GM18873 (cell line): Measurements from ENCODE around the gene MMEL1.

Source experiments
- ATAC-seq: cut with Tn5 transposase; IDR thresholded peaks from one replicate; pipeline ENCODE4 v1.9.1; 2021; ENCODE audit warnings: mild to moderate bottlenecking, moderate library complexity, moderate number of reproducible peaks; ENCODE audit not compliant: unreplicated experiment, low FRiP score

Gene MMEL1

DNA sequence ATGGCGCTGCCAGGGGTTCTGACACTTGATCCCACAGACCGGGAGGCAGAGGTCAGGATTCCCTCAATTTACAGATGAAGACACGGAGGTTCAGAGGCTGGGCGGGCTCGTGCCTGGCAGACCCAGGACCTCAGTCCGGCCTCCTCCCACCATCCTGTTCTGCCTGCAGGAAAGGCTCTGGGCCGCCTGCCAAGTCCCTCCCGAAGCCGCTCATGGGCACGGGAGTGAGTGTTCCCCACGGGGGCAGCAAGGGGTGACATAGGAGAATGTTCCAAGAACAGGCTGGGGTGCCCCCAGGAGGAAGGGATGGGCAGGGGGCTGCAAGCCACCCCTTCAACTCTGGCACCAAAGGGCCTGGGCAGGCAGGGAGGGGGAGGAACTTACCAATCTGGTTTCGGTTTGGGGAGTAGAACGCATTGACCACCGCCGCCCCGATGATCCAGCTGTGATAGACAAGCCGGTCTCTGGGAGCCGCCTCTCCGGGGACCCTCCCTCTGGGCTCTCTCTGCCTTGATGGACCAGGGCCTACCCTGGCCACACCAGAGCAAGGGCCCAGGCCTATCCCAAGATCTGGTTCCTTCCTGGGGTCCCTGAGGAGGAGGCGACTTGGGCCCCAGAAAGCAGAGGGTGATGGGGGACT, 38.7 kb downstream of the MMEL1 start:
- no peak for ATAC-seq

DNA sequence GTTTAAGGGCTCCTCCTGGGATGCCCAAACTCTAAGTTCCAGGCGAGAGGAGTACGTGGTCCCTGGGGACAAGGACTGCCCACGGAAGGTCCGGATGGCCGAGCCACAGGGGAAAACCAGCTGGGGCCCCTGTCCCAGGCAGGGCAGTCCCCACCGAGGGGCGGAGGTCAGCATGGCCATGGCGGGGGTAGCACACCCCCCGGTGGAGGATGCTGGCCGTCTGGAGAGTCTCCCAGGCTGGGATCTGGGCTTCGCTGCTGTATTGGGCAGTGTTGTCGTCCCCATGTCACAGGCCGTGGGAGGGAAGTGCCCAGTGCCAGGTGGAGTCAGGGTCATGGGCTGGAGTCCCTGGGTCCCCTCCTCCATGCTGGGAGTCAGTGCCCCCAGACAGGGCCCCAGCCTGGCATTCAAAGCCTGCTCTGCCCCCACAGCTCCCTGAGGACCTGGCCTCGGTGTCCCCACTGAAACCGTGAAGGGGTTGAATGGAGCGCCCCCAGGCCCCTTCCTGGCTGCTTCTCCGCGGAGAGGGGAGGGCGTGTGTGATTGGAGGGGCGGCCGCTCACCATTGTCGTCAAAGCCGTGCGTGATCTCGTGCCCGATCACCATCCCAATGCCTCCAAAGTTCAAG, 39.5 kb downstream of the MMEL1 start:
- ATAC-seq: no peak

DNA sequence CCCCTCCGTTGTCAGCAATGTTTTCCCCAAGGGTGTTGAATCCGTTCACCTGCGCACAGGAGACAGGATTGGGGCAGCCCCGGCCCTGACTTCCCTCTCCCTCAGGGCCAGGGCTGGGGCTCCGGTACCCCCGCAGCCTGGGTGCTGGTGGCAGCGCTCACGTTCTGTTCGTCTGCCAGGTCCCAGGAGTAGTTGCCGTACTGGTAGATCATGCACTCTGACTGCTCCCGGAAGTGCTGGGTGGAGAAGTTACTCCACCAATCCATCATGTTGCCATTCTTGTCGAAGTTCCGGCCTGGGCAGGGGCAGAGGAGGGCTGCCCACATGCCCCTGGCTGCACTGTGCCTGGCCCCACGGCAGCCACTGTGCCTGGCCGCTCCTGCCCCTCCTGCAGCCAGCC, 40.1 kb downstream of the MMEL1 start:
- ATAC-seq: no peak

DNA sequence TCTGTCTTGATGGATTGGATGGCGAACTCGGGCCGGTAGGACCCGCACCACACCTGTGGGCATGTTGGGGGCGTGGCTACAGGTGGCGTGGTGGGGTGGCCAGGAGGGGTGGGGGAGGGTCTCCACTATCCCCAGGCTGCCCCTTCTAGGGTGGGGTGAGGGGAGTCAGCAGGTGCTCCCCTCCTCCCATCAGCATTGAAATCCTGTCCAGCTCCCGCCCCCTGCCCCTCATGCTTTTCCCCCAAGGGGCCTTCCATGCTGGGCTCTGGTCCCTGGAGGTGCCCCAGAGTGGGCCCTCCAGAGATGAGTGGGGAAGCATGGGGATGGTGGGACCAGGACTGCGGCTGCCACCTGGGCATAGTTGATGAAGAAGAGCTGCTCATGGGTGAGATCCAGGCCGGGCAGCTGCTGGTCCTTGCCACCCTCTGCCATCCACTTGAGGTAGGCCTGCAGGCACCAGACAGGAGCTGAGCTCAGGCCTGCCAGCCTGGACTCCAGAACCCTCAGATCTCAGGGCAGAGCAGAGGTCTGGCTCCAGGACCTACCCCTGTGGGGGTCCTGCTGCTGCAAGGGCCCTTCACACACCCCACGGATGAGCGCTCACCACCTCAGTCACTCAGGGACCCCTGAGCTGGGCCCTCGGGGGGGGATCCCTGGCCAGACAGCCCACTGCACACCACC, 41.1 kb downstream of the MMEL1 start:
- no peak for ATAC-seq

DNA sequence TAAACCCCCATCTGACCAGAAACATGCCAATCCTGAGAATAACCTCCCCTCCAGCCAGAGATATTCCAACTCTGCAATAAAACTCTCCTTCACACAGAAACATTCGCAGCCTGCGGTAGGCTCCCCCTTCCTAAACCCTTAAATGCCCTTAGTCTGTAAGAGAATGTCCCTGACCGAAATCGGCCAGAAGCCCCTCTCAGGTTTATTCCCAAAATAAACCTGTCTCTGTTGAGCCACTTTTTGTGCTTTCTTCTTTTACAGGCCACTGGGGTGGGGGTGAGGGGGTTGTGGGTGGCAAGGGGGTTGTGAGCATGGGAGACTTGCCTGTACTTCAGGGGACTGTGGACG, 41.6 kb downstream of the MMEL1 start:
- ATAC-seq: no peak

DNA sequence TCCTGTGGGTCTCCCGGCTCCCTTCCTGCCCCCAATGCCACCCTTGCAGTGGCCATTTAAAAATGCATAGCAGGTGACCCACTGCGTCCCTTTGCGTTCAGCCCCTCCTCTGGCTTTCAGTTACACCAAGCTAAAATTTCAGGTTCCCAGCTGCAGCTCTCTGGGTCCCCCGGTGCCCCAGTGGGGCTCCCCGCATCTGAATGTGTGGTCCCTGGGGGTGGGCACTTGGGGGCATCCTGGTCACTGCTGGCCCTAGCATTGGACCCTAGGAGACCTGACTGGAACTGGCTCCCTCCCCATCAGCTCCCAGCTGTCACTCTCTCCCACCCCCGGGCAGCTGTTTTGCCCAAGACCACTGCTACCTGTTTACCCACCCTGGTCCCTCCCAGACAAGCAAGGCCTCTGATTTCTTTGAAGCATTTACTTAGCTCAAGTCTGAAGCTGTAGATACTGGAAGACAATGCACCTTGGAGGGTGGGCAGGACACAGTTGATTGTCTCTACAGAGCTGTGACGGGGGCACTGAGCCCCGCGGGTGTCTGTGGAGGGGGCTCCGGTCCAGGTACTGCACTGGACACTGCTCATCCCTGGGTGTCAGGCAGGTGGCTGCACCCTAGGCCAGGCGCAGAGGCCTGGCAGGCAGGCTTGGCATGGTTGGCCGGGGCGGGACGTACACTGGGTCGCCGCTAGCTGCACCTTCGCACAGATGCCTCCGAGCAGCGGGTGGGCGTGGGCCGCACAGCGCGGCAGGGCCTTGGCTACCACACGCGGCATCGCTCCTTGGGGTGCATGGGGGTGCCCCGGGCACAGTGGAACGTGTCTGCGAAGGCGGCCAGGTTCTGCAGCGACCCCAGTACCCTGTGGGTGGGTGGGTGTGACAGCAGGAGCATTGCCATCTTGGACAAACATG, 42.3 kb downstream of the MMEL1 start:
- no peak for ATAC-seq

DNA sequence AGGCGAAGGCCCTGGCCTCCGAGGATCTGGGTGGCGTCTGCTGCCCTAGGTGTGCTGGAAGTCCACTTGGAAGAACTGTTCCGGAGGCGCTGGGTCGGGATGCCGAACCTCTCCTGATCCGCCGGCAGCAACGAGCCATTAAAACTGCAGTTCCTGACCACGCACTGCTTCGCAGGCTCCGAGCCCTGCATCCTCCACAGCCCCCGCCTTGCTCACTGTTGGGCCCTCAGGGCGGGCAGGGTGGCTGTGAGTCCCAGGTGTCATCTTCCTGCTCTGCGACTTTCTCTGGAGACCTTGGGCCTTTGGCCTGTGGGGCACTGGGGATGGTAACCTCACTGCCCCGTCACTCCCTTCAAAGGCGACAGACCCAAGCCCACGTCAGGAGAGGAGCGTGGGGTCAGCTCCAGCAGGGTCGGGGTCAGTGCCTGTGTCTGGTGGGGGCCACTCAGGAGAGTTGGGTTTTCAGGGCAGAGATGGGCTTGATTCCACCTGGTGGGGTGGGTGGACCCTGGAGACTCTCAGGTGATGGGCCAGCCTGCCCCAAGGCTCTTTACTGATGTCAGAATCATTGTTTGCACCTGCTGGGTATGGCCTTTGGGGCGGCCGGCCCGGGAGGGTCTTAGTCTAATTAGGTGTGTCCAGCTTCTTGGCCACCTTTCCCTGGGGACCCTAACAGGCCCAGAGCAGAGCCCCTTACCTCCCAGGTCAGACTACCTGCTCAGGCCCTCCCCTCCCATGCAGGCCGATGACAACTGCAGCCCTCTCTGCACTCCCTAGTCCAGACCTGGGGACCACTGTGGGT, 43.2 kb downstream of the MMEL1 start:
- ATAC-seq: no peak

DNA sequence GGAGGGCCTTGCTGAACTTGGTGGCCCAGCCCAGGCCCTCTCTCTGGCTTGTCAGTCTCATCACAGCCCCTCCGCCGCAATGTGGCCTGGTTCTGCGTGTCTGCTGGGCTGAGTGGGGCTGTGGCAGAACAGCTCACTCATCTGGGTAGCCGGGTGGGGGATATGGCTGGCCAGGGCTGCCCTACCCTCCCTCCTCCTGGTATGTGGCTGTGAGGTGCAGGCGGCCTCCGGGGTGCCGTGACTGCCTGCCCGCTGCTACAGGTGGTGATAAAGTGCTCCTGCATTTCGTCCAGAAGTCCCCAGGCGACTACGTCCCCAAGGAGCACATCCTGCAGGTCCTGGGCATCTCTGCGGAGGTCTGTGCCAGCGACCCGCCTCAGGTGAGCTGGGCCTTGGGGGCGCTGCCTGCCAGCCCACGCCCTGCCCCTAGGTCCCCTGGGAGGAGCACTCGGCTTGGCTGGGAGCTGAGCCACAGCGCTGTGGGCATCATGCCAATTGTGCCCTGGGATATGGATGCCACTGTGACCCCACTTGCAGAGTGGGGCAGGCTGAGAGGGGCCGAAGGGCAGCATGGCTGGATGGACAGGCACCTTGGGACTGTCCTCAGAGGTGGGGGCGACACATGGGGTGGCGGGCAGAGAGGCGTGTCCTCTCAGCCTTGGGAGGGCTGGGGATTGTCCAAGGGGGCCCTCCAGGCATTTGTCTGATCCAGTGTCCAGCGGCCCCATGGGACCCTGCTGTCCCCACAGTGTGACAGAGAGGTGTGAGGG, 44.0 kb downstream of the MMEL1 start:
- ATAC-seq: no peak

DNA sequence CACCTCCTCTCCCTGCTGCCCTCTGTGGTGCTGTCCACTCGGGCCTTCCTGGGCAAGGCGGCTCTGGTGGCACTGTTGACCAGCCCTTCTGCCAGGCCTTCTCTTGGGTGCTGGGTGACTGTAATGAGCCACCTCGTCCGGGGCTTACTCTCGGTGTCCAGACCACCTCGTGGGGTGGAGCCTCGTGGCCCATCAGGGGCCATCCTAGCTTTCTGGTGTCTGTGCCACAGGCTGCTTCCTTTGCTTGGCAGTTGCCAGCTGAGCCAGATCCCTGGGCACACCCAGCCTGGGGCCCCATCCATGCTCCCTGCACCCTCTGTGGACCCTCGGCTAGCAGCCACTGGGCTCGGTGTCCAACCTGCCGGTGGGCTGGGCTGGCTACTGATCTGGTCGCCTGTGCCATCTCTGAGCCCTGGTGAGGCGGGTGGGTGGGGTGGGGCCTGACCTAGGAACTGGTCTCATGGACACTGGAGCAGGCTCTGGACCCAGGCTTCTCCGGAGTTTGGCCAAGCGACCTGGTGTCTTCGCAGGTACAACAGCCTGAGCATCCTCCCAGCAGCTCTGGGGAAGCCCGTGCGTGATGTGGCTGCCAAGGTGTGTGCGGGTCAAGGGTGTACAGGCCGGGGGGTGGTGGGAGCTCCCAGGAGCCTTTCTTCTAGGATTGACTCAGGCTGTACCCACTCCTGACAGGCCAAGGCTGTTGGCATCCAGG, 44.8 kb downstream of the MMEL1 start:
- no peak for ATAC-seq

DNA sequence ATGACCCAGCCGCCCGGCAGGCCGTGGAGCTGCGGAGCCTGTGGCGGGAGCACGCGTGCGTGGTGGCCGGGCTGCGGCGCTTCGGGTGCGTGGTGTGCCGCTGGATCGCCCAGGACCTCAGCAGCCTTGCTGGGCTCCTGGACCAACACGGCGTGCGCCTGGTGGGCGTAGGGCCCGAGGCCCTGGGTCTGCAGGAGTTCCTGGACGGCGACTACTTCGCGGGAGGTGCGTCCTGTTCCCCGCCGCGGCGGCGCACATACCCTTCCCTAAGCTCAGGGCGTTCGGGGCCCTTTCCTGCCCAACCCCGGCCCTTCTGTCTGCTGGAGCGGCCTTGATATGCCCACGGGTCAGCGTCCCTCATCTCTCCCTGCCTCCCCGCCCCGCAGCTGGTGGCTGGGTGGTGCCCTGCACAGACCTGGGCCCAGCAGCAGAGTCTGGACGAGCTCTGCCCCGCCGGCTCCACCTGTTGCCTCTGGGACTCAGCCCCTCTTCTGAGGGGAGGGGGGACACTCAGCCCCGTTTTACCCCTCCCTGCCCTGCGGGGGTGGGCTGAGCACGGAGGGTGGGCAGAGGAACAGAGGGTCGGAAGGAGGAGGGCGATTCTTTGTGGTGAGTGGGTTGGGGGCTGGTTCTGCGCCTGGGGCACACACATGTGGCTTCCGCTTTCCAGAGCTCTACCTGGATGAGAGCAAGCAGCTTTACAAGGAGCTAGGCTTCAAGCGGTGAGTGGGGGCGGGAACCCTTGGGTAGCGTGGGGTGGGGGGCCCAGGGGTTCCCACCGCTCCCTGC, 45.6 kb downstream of the MMEL1 start:
- no peak for ATAC-seq

DNA sequence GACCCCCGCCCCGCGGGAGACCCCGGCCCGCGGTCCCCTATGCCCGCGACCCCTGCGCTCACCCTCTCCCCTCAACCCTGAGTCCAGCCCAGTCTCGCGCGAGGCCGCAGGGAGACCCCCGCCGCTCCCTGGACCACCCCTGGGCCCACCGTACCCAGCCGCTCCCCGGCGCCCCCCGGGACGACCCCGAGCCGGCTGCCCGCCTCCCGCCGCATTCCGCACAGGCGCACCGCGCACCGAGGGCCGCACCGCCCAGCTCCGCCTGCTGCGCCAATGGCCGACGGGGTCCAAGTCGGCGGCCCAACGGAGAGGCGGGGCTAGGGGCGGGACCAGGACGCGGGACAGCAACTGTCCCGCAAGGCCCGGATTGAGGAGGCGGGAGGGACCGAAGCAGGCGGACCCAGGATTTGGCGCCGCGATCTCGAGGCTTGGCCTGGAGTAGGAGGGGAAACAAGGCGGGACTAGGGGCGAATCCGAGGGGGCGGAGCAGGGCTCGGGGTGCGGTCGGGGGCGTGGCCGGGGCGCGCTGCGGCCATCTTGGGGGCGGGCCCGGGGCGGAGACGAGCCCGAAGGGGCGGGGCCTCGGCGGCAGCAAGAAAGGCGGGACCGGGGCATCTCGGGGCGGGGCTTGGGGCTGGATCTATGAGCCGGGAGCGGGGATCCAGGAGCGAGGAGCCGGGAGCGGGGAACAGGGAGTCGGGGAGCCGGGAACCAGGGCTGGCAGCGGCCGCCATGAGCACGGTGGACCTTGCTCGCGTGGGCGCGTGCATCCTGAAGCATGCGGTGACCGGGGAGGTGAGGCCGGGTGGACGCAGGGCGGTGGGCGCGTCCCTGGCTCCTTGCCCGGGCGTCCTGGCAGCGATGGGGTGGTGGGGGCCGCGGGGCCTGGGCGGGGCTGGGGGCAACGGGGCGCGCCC, 46.4 kb downstream of the MMEL1 start, which contains the start of gene PRXL2B:
PRXL2B (plus strand) TSS at position 624 of the 917 bp plus-strand sequence; CDS start at position 733, 109 bp downstream.
- peak; percentile 45 for ATAC-seq

DNA sequence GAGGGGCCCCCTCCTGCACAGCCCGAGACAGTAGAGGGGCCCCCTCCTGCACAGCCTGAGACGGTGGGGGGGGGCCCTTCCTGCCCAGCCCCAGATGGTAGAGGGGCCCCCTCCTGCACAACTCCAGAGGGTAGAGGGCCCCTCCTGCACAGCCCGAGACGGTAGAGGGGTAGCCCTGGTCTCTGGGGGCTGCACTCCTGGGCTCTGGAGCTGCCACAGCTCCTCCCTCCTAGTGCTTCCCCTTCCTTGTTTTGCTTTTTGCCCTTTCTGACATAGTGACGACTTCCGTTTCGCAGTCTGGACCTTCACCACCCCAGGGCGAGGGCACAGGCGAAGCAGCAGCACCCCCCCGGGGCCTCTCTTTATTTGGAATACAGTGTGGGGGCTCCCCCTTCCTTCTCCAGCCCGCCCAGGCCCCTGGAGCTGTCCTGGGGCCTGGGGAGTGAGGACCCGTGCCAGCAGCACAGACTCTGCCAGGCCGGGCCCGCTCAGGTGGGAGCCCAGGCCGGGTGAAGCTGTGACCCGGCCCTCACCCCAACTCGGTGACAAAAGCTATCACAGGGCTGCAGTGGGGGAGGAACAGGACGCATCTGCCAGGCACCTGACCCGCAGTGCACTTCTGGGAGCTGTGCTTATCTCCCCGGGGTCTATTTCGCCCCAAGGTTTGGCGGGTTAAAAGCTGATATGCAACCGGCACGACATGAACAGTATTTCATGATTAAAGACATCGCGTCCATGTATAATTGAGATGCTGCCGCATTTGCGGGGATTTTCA, 47.3 kb downstream of the MMEL1 start:
- peak; percentile 48 for ATAC-seq

DNA sequence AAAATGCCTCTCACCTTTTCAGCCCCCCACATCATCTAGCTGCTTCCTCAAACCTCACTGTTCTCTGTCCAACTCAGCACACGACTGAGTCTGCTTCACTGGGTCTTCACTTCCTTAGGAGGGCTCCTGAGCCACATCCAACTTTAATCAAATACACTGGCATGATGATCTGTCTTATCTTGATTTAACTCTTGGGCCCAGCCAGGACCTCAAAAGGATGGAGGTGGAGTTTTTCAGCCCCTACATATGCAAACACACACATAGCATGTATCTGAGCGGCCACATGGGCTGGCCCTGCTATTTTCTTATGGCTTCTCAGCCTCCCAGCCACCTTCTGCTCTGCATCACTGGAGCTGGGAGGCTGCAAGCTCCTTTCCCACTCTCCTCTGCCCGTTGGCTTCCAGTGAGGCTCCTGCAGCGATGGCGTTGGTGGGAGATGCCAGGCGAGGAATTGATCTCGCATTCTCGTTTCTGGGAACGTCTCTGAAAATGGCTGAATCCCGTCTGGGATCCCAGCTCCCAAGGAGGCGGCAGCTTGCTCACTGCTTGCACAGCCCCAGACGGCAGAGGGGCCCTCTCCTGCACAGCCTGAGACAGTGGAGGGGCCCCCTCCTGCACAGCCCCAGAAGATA, 48.0 kb downstream of the MMEL1 start:
- ATAC-seq: no peak

DNA sequence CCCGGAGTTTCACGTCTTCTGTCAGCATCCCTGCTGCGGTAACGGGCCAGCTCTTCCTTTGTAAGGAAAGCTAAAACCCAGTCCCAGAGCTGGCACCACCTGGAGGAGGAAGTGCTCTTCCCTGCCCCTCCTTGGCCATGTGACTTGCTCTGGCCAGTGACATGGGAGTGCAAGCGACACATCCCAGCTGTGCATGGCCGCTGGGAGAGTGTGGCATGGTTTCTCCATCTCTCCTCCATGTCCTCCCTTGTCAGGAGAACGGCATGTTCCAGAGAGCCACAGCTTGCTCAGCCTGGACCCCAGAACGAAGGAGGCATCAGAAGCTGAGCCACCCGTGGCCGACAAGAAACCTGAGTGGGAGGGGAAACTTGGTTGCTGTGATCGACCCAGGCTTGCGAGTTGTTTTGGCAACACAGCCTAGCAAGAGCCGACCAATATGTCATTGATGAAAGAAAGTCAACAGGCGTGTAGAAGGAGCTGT, 48.9 kb downstream of the MMEL1 start:
- ATAC-seq: no peak

DNA sequence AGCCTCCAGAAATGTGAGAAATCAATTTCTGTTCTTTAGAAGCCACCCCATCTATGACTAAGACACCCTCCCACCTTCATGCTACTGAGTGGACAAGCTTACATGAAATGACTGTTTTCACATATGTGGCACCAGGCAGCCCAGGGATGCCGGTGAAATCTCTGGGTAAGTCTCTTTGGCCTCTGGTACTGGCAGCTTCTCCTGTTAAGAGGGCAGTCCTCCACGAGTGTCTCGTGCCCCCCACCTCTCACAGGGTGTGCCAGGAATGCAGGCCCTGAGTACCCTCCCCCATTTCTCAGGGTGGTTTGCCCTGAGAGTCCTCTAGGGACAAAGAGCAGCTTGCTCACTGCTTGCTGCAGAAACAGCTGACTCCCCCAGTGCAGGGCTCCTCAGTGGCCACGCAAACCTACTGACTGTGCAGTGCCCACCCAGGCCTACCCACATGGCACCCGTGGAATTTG, 49.5 kb downstream of the MMEL1 start:
- no peak for ATAC-seq
